GM23338 (cell line): ENCODE data around the gene USH1G.

Experiments used
- CTCF ChIP-seq, 2 experiments: fragments of 200-600 bp in 1 of 2; sonication (generic) in 1 of 2; conservative IDR thresholded peaks; 2 replicates each; pipeline versions ENCODE4 v1.5.1 to v1.6.1; 2016 to 2017; ENCODE audit warnings: antibody characterized with exemption in 2 of 2, low read depth in 2 of 2, mild to moderate bottlenecking in 2 of 2, moderate library complexity in 1 of 2
- EZH2phosphoT487 ChIP-seq: fragments of 200-600 bp; sonication (generic); IDR thresholded peaks from one replicate; pipeline ENCODE4 v1.8.1; 2018; ENCODE audit warnings: antibody characterized with exemption; ENCODE audit not compliant: unreplicated experiment
- POLR2AphosphoS5 ChIP-seq: IDR thresholded peaks from 2 replicates; pipeline ENCODE4 v1.6.1; 2016; ENCODE audit warnings: antibody characterized with exemption, low read depth

GRCh38 chr17:74920306-74920620, 2.8 kb downstream of the USH1G start:
- no peak for TF ChIP-seq POLR2AphosphoS5
- TF ChIP-seq EZH2phosphoT487: no peak
- TF ChIP-seq CTCF (conservative IDR thresholded peaks at IDR 0.05; ENCODE audit: low read depth in 2 of 2): no peak
